Uterus (tissue), 4 donors: ENCODE measurements around the gene MISP. TPM values are rescaled to one million over a fixed set of nuclear protein-coding genes. Genes with fewer than 3 reads are reported as not detected.

Experiments
- DNase-seq, 2 donors: peaks; one replicate each; pipeline ENCODE4 v3.0.0-alpha.2; 2019 to 2020
- H3K27ac ChIP-seq, 2 donors: fragments of 200-600 bp; sonication (generic); 1 replicate in 1 of 2; 2 replicates in 1 of 2; pipeline ENCODE4 v1.5.1; 2016 to 2018
- H3K27me3 ChIP-seq, 2 donors: fragments of 200-600 bp; sonication (generic); one replicate each; pipeline ENCODE4 v1.5.1; 2018 to 2019; ENCODE audit warnings: control low read depth in 1 of 2
- H3K36me3 ChIP-seq, 2 donors: fragments of 200-600 bp; sonication (generic); one replicate each; pipeline ENCODE4 v1.5.1; 2019; ENCODE audit warnings: control low read depth in 1 of 2
- H3K4me1 ChIP-seq, 2 donors: fragments of 200-600 bp; sonication (generic); one replicate each; pipeline ENCODE4 v1.5.1; 2018 to 2019; ENCODE audit warnings: control low read depth in 1 of 2
- H3K4me3 ChIP-seq, 2 donors: fragments of 200-600 bp; sonication (generic); 1 replicate in 1 of 2; 2 replicates in 1 of 2; pipeline ENCODE4 v1.5.1; 2018 to 2019; ENCODE audit warnings: mild to moderate bottlenecking in 1 of 2
- H3K9me3 ChIP-seq, 2 donors: fragments of 200-600 bp; sonication (generic); one replicate each; pipeline ENCODE4 v1.5.1; 2019; ENCODE audit warnings: control low read depth in 1 of 2
- POLR2A ChIP-seq, 2 donors: fragments of 450-650 bp; IDR thresholded peaks; one replicate each; pipeline ENCODE4 v1.6.1; 2016; ENCODE audit warnings: antibody characterized with exemption in 2 of 2, mild to moderate bottlenecking in 1 of 2, moderate library complexity in 1 of 2
- intact Hi-C: fragments of 100-400 bp; cut with DNase I; formaldehyde crosslinking; loops from one replicate; pipeline ENCODE4 v1.15.1; 2023; ENCODE audit warnings: low total_unique reads
- total RNA-seq, 4 donors: library from RNA; depleted of rRNA in 3 of 4; stranded (reverse); fragments of >200 nt in 3 of 4; gene quantifications; one replicate each; pipeline versions ENCODE4 v1.1.0 to v1.2.4, GENCODE V29; 2014 to 2023
- TF ChIP-seq, protein P1 (sequence below), 4 experiments: fragments of 200-600 bp in 2 of 4; fragments of 450-650 bp in 2 of 4; sonication (generic) in 2 of 4; IDR thresholded peaks; one replicate each; pipeline ENCODE4 v1.5.1; 2016 to 2019; ENCODE audit warnings: antibody characterized with exemption in 4 of 4, mild to moderate bottlenecking in 2 of 4, moderate library complexity in 1 of 4
- donor health status: DM: yes; HTN: yes; CAD: no.

Gene MISP
- total RNA-seq, 4 donors from 2014 or later, result 0.26 to 5.5 (median 0.39) TPM

DNA sequence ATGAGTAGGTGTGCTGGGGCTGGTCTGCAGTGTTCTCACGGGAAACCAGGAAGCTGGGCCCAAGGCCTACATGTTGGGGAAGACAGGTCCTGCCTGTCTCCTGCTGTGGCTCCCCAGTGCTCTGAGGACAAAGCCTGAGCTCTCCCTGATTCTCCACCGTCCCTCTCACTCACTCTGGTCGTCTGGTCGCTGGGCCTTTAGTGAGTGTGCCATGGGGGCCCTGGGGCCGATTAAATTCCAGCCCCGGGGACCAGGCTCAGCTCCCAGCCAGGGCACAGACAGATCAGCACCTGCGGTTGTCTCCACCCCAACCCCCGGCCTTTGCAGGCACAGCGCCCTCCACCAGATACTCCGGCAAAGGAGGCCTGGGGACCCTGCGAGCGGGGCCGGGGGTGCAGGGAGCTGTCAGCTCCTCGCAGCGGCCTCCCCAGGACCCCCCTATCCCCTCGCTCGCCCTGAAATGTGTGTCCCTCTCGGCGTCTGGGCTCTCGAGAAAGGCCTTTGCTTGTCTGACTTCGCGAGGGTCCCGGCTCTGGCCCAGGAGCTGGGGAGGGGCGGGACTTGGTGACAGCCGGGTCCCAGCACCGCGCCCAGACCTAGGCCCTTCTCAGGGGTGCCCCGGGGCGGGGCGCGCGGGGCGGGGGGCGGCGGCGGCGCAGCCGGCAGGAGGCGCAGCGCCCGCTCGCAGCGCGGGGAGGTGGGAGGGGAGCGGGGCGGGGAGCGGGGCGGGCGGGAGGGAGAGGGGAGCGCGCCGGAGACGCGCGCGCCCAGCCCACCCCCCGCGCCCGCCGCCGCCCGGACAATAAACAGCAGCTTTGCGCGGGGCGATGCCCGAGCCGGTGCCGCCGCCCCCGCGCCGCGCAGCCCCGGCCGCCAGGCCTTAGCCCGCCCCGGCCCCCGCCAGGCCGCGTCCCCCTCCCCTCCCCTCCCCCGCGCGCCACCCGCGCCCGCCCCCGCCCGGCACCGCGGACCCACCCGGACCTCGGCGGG is 42.5 kb upstream of the MISP start, which contains the start of gene PALM:
Gene PALM, plus strand, starts transcription at position 782 of the 990 bp plus-strand sequence. CDS start 212 bp downstream, outside the sequence.
- DNase-seq, result peak in 1 of 2 donors; percentile 47
- Histone ChIP-seq H3K4me1 (peaks cover 0 to 3% of the 10 kb centered on the region in 2 donors), H3K9me3 (no peaks in the 10 kb centered on the region), H3K4me3 (peak within 1 kb of the TSS; percentile 48 to 90), H3K27ac (peak within 1 kb of the TSS; percentile 88), H3K27me3 (no peaks in the 10 kb centered on the region), H3K36me3 (no peaks in the 10 kb centered on the region)
- intact Hi-C loops, result no loop called here
- TF ChIP-seq, protein P1, sequence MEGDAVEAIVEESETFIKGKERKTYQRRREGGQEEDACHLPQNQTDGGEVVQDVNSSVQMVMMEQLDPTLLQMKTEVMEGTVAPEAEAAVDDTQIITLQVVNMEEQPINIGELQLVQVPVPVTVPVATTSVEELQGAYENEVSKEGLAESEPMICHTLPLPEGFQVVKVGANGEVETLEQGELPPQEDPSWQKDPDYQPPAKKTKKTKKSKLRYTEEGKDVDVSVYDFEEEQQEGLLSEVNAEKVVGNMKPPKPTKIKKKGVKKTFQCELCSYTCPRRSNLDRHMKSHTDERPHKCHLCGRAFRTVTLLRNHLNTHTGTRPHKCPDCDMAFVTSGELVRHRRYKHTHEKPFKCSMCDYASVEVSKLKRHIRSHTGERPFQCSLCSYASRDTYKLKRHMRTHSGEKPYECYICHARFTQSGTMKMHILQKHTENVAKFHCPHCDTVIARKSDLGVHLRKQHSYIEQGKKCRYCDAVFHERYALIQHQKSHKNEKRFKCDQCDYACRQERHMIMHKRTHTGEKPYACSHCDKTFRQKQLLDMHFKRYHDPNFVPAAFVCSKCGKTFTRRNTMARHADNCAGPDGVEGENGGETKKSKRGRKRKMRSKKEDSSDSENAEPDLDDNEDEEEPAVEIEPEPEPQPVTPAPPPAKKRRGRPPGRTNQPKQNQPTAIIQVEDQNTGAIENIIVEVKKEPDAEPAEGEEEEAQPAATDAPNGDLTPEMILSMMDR (IDR thresholded peaks at IDR 0.05), result peak in 1 of 4 experiments; percentile 62
- no peak for TF ChIP-seq POLR2A (IDR thresholded peaks at IDR 0.05)

DNA sequence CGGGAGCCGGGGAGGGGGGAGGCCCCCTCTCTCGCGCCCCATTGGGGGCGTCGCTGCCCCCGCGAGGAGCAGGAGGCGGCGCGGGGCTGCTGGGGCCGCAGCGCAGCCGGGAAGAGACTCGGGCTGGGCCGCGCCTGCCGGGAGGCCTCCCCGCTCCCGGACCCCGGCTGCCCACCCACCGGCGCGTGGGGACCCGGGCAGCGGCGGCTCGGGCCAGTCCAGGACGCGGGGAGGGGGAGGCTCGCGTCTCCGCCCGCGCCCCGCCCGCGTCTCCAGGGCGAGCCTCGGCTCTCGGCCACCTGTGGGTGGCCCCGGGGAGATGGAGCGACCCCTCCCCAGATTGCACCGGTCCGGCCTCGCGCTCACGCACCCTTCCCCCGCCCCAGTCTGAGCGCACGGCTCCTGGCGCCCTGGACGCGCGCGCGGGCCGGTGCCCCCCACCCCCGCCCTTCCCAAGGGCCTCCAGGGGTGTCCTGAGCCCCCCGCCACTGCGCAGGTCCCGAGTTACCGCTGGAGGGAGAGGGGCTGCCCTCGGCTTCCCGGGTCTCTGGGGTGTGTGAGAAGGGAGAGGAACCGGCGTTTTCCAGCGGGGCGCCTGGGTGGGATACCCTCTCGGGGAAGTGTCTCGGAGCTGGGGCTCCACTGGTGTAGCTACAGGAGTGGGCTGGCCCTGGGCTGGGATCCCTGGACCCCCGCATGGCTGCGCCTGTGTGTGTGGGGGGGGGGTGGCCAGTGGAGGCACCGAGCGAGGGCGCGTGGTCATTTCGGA is 41.5 kb upstream of the MISP start:
- no peaks in the 10 kb centered on the region for H3K27me3 ChIP-seq
- TF ChIP-seq, protein P1 (IDR thresholded peaks at IDR 0.05), result no peak
- no peak for TF ChIP-seq POLR2A (IDR thresholded peaks at IDR 0.05)
- intact Hi-C loops, result no loop called here
- no peak for DNase-seq
- H3K27ac ChIP-seq, result peak overlapping the region; percentile 88
- peaks cover 0 to 3% of the 10 kb centered on the region in 2 donors for H3K4me1 ChIP-seq
- H3K9me3 ChIP-seq, result no peaks in the 10 kb centered on the region
- no peaks in the 10 kb centered on the region for H3K36me3 ChIP-seq
- peak overlapping the region; percentile 48 to 90 for H3K4me3 ChIP-seq

DNA sequence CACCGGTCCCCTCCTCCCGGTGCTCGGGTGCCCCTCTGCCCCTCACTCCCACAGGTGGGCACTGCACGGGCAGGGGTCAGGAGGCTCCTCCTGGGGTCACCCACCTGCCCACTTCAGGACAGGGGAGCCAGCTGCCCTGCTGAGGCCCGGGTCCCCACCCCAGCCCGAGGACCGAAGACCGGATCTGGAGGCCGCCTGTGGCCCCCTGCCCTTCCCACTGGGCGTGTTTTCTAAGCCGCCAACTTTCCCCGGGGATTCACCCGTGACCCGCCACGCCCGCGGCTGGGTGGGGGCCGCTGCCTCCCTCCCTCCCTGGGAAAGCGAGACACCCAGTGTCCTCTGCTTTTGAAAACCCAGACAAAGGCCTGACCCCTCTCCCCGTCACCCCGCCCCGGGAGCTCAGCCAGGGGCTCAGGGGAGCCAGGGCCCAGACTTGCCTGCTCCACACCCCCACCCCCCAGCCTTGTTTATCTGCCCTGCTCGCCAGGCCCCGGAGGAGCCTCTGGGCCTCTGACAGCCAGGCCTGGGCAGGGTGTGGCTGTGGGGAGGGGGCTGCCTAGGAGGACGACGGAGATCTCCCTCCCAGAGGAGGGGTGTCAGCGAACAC is 40.8 kb upstream of the MISP start:
- Histone ChIP-seq H3K27ac (peak overlapping the region; percentile 88), H3K36me3 (no peaks in the 10 kb centered on the region), H3K27me3 (no peaks in the 10 kb centered on the region), H3K4me3 (peak overlapping the region; percentile 48 to 90), H3K4me1 (peaks cover 0 to 3% of the 10 kb centered on the region in 2 donors), H3K9me3 (no peaks in the 10 kb centered on the region)
- TF ChIP-seq, protein P1 (IDR thresholded peaks at IDR 0.05), result no peak
- TF ChIP-seq POLR2A (IDR thresholded peaks at IDR 0.05), result peak in 1 of 2 donors; percentile 20
- intact Hi-C loops, result no loop called here
- DNase-seq, result peak in 1 of 2 donors; percentile 55

DNA sequence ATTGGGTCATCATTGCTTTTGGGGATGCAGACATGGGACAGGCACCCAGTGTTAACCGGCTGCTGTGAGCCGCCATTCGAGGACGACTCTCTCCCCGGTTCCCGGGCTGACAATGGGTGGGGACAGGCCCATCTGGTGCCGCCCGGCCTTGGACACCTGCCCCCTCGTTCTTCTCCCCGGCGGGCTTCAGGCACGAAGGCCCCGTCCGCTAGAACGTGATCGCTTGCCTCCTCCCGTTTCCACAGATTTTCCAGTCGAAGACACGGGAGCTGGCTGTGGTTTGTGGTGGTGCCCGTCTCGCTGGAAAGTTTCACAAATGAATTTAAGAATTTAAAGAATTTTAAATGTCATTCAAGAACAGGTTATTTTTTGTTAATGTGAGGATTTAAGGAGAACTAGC is 40.1 kb upstream of the MISP start:
- H3K9me3 ChIP-seq, result no peaks in the 10 kb centered on the region
- H3K27ac ChIP-seq, result peak overlapping the region; percentile 88
- no peaks in the 10 kb centered on the region for H3K36me3 ChIP-seq
- H3K4me1 ChIP-seq, result peaks cover 0 to 3% of the 10 kb centered on the region in 2 donors
- intact Hi-C loops, result no loop called here
- DNase-seq, result no peak
- no peaks in the 10 kb centered on the region for H3K27me3 ChIP-seq
- peak overlapping the region in 1 of 2 donors; percentile 90 for H3K4me3 ChIP-seq
- TF ChIP-seq, protein P1 (IDR thresholded peaks at IDR 0.05), result no peak
- TF ChIP-seq POLR2A (IDR thresholded peaks at IDR 0.05), result no peak
